GM21390 (cell line): Measurements from ENCODE around the gene DPM2.
A peak's percentile ranks its signal among the peaks of the same experiment; 100 is the strongest.

Experiments
- ATAC-seq: cut with Tn5 transposase; IDR thresholded peaks from one replicate; pipeline ENCODE4 v1.9.1; 2021; ENCODE audit not compliant: unreplicated experiment

The DPM2 gene

GRCh38 chr9:127973169-127974000, 35.7 kb upstream of the DPM2 start:
- no peak for ATAC-seq

- no peak for ATAC-seq
These were observed 34.7 kb upstream of the DPM2 start for GRCh38 chr9:127972236-127972871.

GRCh38 chr9:127971357-127972235, 33.9 kb upstream of the DPM2 start:
- no peak for ATAC-seq

GRCh38 chr9:127970401-127971313, 33.0 kb upstream of the DPM2 start:
- peak; percentile 72 for ATAC-seq

- ATAC-seq, result no peak
These were observed 31.2 kb upstream of the DPM2 start for GRCh38 chr9:127968700-127969383.

GRCh38 chr9:127968042-127968441, 30.4 kb upstream of the DPM2 start:
- ATAC-seq, result no peak

- no peak for ATAC-seq
These were observed 29.6 kb upstream of the DPM2 start for GRCh38 chr9:127967151-127967809.

GRCh38 chr9:127966416-127967150, 28.9 kb upstream of the DPM2 start:
- no peak for ATAC-seq

- ATAC-seq, result no peak
These were observed 28.3 kb upstream of the DPM2 start for GRCh38 chr9:127965953-127966352.

- no peak for ATAC-seq
These were observed 25.9 kb upstream of the DPM2 start for GRCh38 chr9:127963359-127964064.

GRCh38 chr9:127963041-127963358, 25.3 kb upstream of the DPM2 start:
- ATAC-seq, result no peak

GRCh38 chr9:127962278-127962677, 24.6 kb upstream of the DPM2 start:
- no peak for ATAC-seq

GRCh38 chr9:127961613-127962155, 24.0 kb upstream of the DPM2 start:
- ATAC-seq, result no peak

- no peak for ATAC-seq
These were observed 23.5 kb upstream of the DPM2 start for GRCh38 chr9:127961155-127961490.

GRCh38 chr9:127960410-127961154, 22.9 kb upstream of the DPM2 start:
- no peak for ATAC-seq

- no peak for ATAC-seq
These were observed 22.3 kb upstream of the DPM2 start for GRCh38 chr9:127959841-127960409.

GRCh38 chr9:127959398-127959797, 21.7 kb upstream of the DPM2 start:
- no peak for ATAC-seq
